ENCODE results near the gene NT5E.
A peak's percentile ranks its signal among the peaks of the same experiment; 100 is the strongest.
"Not testable (repeated sequence)": the region's sequence is repeated elsewhere in the genome, so short reads cannot be mapped to it uniquely, and the experiment has no call there.

NT5E gene

DNA sequence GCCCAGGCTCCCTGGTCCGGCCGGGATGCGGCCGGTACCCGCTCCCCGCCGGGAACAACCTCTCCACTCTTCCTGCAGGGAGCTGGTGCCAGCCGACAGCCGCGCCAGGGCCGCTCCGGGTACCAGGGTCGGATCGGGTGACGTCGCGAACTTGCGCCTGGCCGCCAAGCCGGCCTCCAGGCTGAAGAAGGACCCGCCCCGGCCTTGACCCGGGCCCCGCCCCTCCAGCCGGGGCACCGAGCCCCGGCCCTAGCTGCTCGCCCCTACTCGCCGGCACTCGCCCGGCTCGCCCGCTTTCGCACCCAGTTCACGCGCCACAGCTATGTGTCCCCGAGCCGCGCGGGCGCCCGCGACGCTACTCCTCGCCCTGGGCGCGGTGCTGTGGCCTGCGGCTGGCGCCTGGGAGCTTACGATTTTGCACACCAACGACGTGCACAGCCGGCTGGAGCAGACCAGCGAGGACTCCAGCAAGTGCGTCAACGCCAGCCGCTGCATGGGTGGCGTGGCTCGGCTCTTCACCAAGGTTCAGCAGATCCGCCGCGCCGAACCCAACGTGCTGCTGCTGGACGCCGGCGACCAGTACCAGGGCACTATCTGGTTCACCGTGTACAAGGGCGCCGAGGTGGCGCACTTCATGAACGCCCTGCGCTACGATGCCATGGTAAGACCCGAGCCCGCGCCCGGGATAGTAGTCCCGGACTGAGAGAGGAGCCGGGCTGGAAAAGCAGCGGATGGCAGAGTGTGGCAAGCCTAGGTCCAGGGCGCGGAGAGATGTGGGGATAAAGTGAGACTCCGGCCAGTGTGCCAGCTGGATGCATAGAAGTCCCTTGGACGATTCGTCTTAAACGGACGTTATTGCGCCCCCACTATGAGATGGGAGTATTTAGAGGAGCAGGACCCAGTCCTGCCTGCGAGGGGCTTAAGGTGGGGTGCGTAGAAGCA is at the start of gene NT5E:
TSS of gene NT5E (plus strand) at position 266 of the 942 bp plus-strand sequence. CDS start at position 323, 57 bp downstream.
- DNase-seq (ENCODE audit: low spot score) = peak; percentile 82

- DNase-seq (ENCODE audit: low spot score) = no peak
Measured at GRCh38 chr6:85400331-85400730, 49.6 kb upstream of the NT5E start.

DNA sequence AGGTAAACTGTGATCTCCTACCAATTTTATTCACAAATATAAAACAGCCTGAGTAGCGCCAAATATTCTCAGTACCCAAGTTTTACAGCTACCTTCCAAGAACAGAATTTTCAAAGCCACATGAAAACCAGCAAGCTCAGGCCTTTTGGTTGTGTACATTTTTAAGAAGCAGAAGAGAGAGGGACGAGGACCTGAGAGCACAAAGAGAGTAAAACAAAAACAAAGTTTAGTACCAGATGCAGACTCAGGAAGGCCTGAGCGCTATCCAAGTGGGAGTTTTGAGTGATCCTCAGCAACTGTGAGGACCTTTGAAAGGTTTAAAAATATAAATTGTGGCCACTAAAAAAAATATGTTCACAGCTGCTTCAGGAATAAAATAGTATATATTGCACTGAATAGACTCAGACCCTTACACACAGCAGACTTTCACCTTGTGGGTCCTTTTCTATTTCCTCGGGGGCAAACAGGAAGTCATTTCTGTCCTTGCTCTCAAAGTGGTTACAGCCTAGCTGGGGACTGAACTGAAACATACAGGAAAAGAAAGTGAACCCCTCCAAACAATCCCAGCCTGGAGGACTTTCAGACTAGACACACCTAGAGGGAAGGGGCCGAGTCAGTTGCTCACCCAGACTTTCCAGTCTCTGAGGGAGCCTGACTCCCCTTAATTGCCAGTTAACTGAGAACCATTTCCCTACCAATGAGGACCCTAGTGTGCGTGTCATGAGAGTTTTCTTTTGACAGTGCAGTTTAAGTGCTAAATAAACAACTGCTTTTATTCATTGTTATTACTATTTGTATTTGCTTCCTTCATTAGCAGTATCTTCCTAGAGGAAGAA is 48.5 kb upstream of the NT5E start:
- no peak for DNase-seq (ENCODE audit: low spot score)

DNA sequence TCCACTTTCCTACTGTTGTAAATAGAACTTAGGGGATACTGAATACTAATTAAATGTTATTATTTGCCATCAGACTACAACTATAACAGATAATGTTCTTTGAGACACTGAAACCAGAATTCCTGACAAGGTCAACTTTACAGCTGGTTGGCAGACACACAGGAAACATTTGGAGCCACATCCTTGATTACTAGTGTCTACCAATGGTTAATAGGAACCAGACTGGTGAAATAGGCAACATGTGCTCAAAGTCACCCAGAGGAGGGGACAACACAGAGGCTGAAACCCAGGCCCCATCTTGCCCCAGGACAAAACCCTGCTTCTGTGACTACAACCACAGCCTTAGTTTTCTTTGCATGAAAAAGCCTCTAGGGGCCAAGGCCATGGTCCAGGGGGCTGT is 47.8 kb upstream of the NT5E start:
- no peak for DNase-seq (ENCODE audit: low spot score)

GRCh38 chr6:85402922-85403321 is 47.0 kb upstream of the NT5E start:
- no peak for DNase-seq (ENCODE audit: low spot score)

GRCh38 chr6:85403331-85404015 is 46.4 kb upstream of the NT5E start:
- no peak for DNase-seq (ENCODE audit: low spot score)

DNA sequence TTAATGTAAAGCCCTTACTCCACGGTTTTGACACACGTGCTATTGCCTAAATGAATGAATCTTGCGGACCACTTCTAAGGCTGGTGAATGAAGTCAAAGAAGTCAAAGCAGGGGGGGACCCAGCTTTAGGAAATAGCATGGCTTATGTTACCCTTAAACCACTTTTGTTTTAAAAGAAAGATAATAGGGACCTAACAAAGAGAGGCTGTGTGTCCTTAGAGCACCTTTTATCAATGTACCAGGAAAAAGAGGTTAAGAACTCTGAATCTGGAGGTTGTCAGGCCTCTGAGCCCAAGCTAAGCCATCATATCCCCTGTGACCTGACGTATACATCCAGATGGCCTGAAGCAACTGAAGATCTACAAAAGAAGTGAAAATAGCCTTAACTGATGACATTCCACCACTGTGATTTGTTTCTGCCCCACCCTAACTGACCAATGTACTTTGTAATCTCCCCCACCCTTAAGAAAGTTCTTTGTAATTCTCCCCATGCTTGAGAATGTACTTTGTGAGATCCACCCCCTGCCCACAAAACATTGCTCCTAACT is 45.8 kb upstream of the NT5E start:
- not testable (repeated sequence) for DNase-seq (ENCODE audit: low spot score)

GRCh38 chr6:85404564-85405174 is 45.2 kb upstream of the NT5E start:
- no peak for DNase-seq (ENCODE audit: low spot score)

GRCh38 chr6:85405175-85405852 is 44.6 kb upstream of the NT5E start:
- DNase-seq (ENCODE audit: low spot score) = peak; percentile 51

GRCh38 chr6:85405853-85406198 is 44.1 kb upstream of the NT5E start:
- DNase-seq (ENCODE audit: low spot score) = peak; percentile 29

- DNase-seq (ENCODE audit: low spot score) = no peak
Measured at GRCh38 chr6:85406641-85407075, 43.2 kb upstream of the NT5E start.

DNA sequence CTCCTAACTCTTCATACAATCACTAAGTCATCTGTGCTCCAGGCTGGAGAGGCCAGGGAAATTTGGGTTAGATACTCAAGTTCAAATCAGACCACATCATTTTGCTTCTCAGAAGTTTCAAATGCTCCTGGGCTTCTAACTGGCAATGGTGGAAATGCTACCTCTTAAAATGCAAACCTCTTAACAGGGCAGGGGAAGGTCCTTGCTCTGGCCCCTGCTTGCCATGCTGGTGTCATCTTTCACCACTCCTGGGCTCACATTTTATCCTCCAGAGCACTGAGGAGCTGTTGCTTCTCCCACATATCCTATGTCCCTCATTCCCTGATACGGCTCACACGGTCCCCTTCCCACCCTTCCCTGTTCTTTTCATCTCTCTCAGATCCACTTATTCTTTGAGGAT is 41.8 kb upstream of the NT5E start:
- no peak for DNase-seq (ENCODE audit: low spot score)

GRCh38 chr6:85412911-85413430 is 36.9 kb upstream of the NT5E start:
- DNase-seq (ENCODE audit: low spot score) = no peak

GRCh38 chr6:85416049-85416448 is 33.8 kb upstream of the NT5E start:
- no peak for DNase-seq (ENCODE audit: low spot score)

DNA sequence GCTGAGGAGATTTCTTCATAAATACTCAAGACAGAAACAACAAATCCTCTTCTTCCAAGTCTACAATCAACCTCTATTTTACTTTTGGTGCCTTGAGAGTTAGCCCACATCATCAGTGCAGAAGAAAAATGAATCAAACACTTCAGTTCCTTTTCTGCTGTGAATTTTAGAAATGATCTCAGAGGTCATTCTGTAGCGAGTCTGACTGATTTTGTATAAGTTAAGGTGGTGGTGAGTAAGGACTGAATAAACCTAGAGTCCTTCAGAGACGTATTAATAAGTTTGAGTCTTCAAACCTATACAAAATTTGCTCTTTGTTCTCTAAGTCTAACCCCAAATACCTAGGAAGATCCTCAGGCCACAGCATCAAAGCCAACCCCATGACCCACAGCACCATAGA is 33.1 kb upstream of the NT5E start:
- no peak for DNase-seq (ENCODE audit: low spot score)

- no peak for DNase-seq (ENCODE audit: low spot score)
Measured at GRCh38 chr6:85417336-85417735, 32.5 kb upstream of the NT5E start.

DNA sequence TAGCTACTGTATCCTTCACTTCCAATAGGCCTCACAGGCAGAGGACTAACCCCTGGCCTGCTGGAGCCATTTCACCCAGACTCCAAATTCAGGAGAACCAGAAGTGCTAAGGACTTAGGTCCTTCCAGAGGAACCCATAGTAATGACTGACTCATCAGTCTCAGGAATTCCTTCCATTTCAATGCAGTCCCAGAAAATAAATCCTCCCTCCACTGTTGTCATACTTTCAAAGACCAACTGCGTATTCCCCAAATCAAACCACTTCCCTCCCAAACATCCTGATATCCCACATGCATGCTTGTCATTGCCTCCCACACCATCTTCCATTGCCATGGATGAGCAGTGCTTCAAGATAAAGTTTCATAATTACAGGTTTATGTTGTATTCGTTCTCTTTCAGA is 31.8 kb upstream of the NT5E start:
- DNase-seq (ENCODE audit: low spot score) = no peak

- no peak for DNase-seq (ENCODE audit: low spot score)
Measured at GRCh38 chr6:85419046-85419759, 30.7 kb upstream of the NT5E start.

DNA sequence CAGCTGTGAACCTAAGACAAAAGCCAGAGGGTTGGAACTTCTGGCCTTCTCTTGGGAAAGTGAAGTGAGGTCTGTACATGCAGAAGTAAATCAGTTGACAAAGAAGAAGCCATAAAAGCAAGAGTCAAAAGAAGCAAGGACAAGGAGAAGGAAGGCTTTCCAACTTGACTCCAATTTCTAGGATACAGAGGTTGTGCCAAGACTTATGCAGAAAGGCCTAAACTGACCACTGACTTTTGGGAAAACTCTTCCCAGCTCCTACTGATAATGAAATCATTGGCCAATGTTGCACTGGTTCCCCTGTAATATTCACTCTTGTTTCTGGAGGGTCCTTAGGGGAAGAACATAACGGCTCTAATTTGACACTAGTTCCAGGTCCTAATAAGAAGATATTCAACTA is 29.3 kb upstream of the NT5E start:
- DNase-seq (ENCODE audit: low spot score) = no peak

DNA sequence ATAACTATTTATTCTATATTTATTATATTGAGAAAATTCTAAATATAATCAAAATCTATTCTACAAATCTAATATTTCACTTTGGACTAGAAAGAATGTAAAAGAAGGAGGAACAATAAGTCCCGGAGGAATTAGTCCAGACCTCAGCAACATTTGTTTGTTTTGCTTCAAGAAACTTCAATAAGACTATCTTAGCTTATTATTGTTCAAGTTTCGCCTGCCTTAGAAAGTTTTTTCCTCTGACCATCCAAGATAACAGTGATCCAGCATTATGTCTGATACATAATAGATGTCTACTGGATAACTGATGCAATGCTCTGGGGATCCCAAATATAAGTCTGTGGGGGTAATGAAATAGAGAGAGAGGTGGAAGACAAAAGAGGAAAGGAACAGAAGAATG is 28.7 kb upstream of the NT5E start:
- DNase-seq (ENCODE audit: low spot score) = no peak
